Bronchial smooth muscle cell (primary cell): ENCODE data around the gene CRNN. TPM values are rescaled to one million over a fixed set of nuclear protein-coding genes. Genes with fewer than 3 reads are reported as not detected.

Experiments used
- total RNA-seq: library from RNA; depleted of rRNA; stranded (reverse); fragments of >200 nt; gene quantifications from 2 replicates; pipeline ENCODE4 v1.2.1, GENCODE V29; 2014

Gene CRNN
- total RNA-seq, result under 0.01 and 0.09 TPM in 2 replicates

GRCh38 chr1:152413909-152414308 lies at the start of gene CRNN:
Gene CRNN (minus strand): TSS chr1:152414263. CDS start chr1:152412233, 2,030 bp downstream.

GRCh38 chr1:152359906-152360305 lies 54.2 kb downstream of the CRNN start, which contains the start of gene FLG2:
Gene FLG2 (minus strand): TSS chr1:152360006. CDS start chr1:152358884, 1,122 bp downstream.

Other genes starting within 250 kb of the CRNN start
- not detected in 2 replicates for gene HRNR, start 190.1 kb downstream of the CRNN start, total RNA-seq
- gene FLG, start 89.0 kb downstream of the CRNN start, total RNA-seq, result under 0.01 TPM in 1 of 2 replicates, not detected in the other
- under 0.01 TPM in 2 replicates for gene FLG2, start 54.3 kb downstream of the CRNN start, total RNA-seq
- gene LCE5A, start 96.5 kb upstream of the CRNN start, total RNA-seq, result not detected in 2 replicates
- not detected in 2 replicates for gene CRCT1, start 100.2 kb upstream of the CRNN start, total RNA-seq
- gene LCE3E, start 152.5 kb upstream of the CRNN start, total RNA-seq, result not detected in 2 replicates
- not detected in 2 replicates for gene LCE3D, start 166.3 kb upstream of the CRNN start, total RNA-seq
- gene LCE3C, start 186.0 kb upstream of the CRNN start, total RNA-seq, result not detected in 2 replicates
- not detected in 2 replicates for gene LCE3B, start 199.5 kb upstream of the CRNN start, total RNA-seq
- not detected in 2 replicates for gene LCE3A, start 208.8 kb upstream of the CRNN start, total RNA-seq
- gene LCE2D, start 249.1 kb upstream of the CRNN start, total RNA-seq, result not detected in 2 replicates